Vagina (tissue), 2 donors: Measurements from ENCODE around the gene PRKCE. TPM values are rescaled to one million over a fixed set of nuclear protein-coding genes. Genes with fewer than 3 reads are reported as not detected.

Experiments used
- DNase-seq, 2 donors: peaks; one replicate each; pipeline ENCODE4 v3.0.0-alpha.2; 2017; ENCODE audit errors: extremely low spot score in 2 of 2
- H3K27ac ChIP-seq: fragments of 200-600 bp; sonication (generic); one replicate; pipeline ENCODE4 v1.5.1; 2019
- H3K27me3 ChIP-seq: fragments of 200-600 bp; sonication (generic); one replicate; pipeline ENCODE4 v1.5.1; 2019
- H3K36me3 ChIP-seq, 2 donors: fragments of 200-600 bp; sonication (generic); one replicate each; pipeline ENCODE4 v1.5.1; 2017 to 2019
- H3K4me1 ChIP-seq: fragments of 200-600 bp; sonication (generic); one replicate; pipeline ENCODE4 v1.5.1; 2019
- H3K4me3 ChIP-seq, 2 donors: fragments of 200-600 bp; sonication (generic); 1 replicate in 1 of 2; 2 replicates in 1 of 2; pipeline ENCODE4 v1.5.1; 2016 to 2019
- H3K9me3 ChIP-seq: fragments of 200-600 bp; sonication (generic); one replicate; pipeline ENCODE4 v1.5.1; 2019
- POLR2A ChIP-seq, 2 donors: fragments of 450-650 bp; IDR thresholded peaks; one replicate each; pipeline ENCODE4 v1.6.1; 2017; ENCODE audit warnings: antibody characterized with exemption in 2 of 2, mild to moderate bottlenecking in 2 of 2, moderate library complexity in 2 of 2
- POLR2AphosphoS5 ChIP-seq, 2 donors: sonication (generic); formaldehyde crosslinking; IDR thresholded peaks; one replicate each; pipeline ENCODE4 v1.9.0; 2017; ENCODE audit warnings: antibody characterized with exemption in 2 of 2, mild to moderate bottlenecking in 2 of 2, low read depth in 1 of 2; ENCODE audit not compliant: insufficient read depth in 1 of 2
- intact Hi-C: fragments of 100-400 bp; cut with DNase I; formaldehyde crosslinking; loops from one replicate; pipeline ENCODE4 v1.15.1; 2023
- total RNA-seq: library from RNA; depleted of rRNA; stranded (reverse); fragments of >200 nt; gene quantifications from one replicate; pipeline ENCODE4 v1.2.3, GENCODE V29; 2016
- TF ChIP-seq, protein P1 (sequence below), 3 experiments: fragments of 450-650 bp in 2 of 3; fragments of 200-600 bp in 1 of 3; sonication (generic) in 1 of 3; IDR thresholded peaks; one replicate each; pipeline ENCODE4 v1.5.1; 2017 to 2019; ENCODE audit warnings: antibody characterized with exemption in 3 of 3, mild to moderate bottlenecking in 2 of 3, moderate library complexity in 2 of 3

PRKCE gene
- total RNA-seq, 1 donor from 2014 or later, result 11.8 TPM

DNA sequence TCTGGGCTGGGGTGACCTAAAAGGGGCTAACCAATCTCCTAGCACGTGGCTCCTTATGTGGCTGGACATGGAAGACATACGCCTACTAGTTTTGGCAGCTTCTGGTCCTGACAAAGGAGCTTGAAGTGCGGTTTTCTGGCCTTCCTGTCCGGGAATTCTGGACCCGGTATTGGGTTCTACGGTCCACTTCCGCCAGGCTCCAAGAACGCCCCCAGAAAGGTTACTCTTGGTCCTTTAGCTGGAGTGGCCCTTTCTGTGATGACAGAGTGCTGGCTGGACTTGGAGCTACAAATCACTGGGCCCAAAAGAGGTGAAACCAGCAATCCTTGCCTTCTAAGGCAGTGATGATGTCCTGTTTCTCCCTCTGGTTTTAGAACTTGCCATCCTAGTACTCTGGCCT, 481.5 kb downstream of the PRKCE start:
- Histone ChIP-seq H3K9me3 (no peaks in the 10 kb centered on the region), H3K4me1 (peaks cover 24% of the 10 kb centered on the region), H3K36me3 (no peaks in the 10 kb centered on the region), H3K27me3 (no peaks in the 10 kb centered on the region), H3K4me3 (no peak overlapping the region), H3K27ac (no peak overlapping the region)
- TF ChIP-seq POLR2AphosphoS5 (IDR thresholded peaks at IDR 0.05; ENCODE audit: insufficient read depth in 1 of 2, low read depth in 1 of 2) (no peak), POLR2A (IDR thresholded peaks at IDR 0.05) (no peak)
- TF ChIP-seq, protein P1, sequence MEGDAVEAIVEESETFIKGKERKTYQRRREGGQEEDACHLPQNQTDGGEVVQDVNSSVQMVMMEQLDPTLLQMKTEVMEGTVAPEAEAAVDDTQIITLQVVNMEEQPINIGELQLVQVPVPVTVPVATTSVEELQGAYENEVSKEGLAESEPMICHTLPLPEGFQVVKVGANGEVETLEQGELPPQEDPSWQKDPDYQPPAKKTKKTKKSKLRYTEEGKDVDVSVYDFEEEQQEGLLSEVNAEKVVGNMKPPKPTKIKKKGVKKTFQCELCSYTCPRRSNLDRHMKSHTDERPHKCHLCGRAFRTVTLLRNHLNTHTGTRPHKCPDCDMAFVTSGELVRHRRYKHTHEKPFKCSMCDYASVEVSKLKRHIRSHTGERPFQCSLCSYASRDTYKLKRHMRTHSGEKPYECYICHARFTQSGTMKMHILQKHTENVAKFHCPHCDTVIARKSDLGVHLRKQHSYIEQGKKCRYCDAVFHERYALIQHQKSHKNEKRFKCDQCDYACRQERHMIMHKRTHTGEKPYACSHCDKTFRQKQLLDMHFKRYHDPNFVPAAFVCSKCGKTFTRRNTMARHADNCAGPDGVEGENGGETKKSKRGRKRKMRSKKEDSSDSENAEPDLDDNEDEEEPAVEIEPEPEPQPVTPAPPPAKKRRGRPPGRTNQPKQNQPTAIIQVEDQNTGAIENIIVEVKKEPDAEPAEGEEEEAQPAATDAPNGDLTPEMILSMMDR (IDR thresholded peaks at IDR 0.05), result no peak
- no peak for DNase-seq
- intact Hi-C loops, result no loop called here

DNA sequence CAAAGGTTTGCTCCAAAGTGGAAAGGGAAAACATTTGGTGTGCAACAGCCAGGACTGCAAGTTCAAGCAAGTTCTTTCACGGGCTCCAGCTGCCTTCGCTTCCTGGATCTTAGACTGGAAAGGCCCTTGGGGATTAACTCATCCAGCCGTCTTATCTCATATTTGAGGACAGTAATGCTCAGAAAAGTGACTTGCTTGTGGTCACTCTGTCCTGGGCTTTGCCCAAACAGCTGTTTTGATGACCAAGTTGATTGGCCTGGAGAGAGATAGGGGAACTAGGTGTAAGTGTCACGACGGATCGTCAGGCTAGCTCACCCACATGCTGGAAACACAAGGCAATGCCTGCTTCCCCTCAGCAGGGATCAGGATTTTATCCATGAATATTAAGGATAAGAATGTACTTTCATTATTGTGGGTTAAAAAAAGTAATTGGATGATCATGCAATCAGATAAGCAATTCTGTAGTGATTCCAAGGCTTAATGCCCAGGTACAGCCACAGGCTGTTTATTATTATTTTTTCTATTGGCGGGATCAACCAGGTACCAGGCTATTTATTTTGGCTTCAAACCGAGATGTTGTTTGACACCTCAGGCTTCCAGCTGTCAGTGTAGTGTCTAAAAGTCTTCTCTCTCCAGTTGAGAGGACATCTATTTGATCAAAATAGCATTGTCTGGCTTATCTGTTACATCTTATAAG, 483.2 kb downstream of the PRKCE start:
- Histone ChIP-seq H3K4me1 (peaks cover 24% of the 10 kb centered on the region), H3K4me3 (no peak overlapping the region), H3K36me3 (no peaks in the 10 kb centered on the region), H3K27ac (peak overlapping the region; percentile 55), H3K27me3 (no peaks in the 10 kb centered on the region), H3K9me3 (no peaks in the 10 kb centered on the region)
- peak in 1 of 2 donors; percentile 53 for TF ChIP-seq POLR2AphosphoS5 (IDR thresholded peaks at IDR 0.05; ENCODE audit: insufficient read depth in 1 of 2, low read depth in 1 of 2)
- TF ChIP-seq, protein P1 (IDR thresholded peaks at IDR 0.05), result no peak
- intact Hi-C loops, result no loop called here
- no peak for DNase-seq

DNA sequence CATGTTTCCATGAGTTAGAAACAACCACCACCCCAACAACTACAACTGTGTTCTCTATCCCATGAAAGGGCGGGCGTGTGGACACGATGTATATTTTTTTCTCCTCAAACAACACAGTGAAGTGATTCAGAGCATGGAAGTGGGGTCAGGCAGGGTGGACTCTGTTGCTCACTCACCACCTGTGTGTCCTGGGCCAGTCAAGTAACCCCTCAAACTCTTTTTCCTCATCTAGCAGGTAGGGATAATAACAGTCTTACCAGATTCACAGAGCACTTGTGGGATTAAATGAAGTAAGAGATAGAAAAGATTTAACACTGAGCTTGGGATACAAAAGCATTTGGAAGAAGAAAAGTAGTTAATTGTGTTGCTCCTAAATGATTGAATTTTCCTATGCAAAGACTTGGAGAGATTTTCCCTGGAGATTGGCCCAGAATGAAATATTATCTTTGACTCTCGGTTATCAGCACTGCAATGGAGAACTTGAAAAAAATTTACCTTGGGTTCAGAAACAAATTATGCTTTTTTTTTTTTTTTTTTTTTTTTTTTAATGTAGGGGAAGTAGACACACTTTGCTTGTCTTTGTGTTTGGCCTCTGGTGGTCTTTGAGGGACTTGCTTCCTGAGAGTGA, 483.9 kb downstream of the PRKCE start:
- Histone ChIP-seq H3K27me3 (no peaks in the 10 kb centered on the region), H3K9me3 (no peaks in the 10 kb centered on the region), H3K36me3 (no peaks in the 10 kb centered on the region), H3K4me1 (peaks cover 24% of the 10 kb centered on the region), H3K27ac (no peak overlapping the region), H3K4me3 (no peak overlapping the region)
- no peak for DNase-seq
- intact Hi-C loops, result no loop called here
- TF ChIP-seq, protein P1 (IDR thresholded peaks at IDR 0.05), result no peak
- TF ChIP-seq POLR2AphosphoS5 (IDR thresholded peaks at IDR 0.05; ENCODE audit: insufficient read depth in 1 of 2, low read depth in 1 of 2) (no peak), POLR2A (IDR thresholded peaks at IDR 0.05) (no peak)

DNA sequence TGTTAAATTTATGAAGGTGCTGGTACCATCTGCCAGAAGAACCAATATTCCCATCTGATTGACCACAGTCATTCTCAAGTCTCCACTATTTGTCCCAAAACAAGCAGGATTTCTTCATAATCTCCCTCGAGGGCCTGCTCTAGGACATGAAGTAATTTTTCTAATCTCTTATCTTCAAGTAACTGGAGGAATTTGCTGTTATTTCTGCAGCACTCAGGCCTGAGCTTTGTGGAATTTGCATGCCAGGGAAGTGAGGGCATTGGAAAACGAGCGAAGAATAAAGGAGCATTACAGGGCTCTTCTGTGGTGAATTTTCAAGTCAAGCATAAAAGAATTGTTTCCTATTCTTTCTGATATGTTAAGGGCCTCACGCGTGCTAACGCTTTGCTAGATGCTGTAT, 484.5 kb downstream of the PRKCE start:
- intact Hi-C loops, result no loop called here
- no peak overlapping the region for H3K27ac ChIP-seq
- H3K9me3 ChIP-seq, result no peaks in the 10 kb centered on the region
- no peak overlapping the region for H3K4me3 ChIP-seq
- H3K36me3 ChIP-seq, result no peaks in the 10 kb centered on the region
- no peaks in the 10 kb centered on the region for H3K27me3 ChIP-seq
- peaks cover 24% of the 10 kb centered on the region for H3K4me1 ChIP-seq
- TF ChIP-seq, protein P1 (IDR thresholded peaks at IDR 0.05), result no peak
- no peak for TF ChIP-seq POLR2A (IDR thresholded peaks at IDR 0.05)
- TF ChIP-seq POLR2AphosphoS5 (IDR thresholded peaks at IDR 0.05; ENCODE audit: insufficient read depth in 1 of 2, low read depth in 1 of 2), result no peak
- DNase-seq, result no peak

DNA sequence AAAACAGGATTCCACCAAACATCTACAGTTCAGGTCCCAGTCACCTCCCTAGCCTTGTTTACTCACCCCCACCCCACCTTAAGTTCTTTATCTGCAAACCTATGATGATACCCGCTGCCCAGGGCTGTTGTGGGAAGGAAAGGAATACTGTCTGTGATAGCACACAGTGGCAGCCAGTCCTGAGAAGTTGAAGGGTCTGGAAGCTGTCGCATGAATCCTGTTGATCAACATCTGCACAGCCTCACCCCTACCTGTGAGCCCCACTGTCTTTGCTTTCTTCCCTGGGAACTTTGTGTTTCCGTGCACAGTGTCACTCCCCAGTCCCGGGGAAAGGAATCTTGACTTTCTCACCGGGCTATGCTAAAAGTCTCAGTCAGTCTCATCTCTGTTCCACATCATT, 485.0 kb downstream of the PRKCE start:
- no peaks in the 10 kb centered on the region for H3K36me3 ChIP-seq
- intact Hi-C loops, result no loop called here
- no peaks in the 10 kb centered on the region for H3K9me3 ChIP-seq
- H3K27me3 ChIP-seq, result no peaks in the 10 kb centered on the region
- H3K4me1 ChIP-seq, result peaks cover 24% of the 10 kb centered on the region
- no peak overlapping the region for H3K27ac ChIP-seq
- no peak for DNase-seq
- no peak overlapping the region for H3K4me3 ChIP-seq
- TF ChIP-seq POLR2A (IDR thresholded peaks at IDR 0.05) (no peak), POLR2AphosphoS5 (IDR thresholded peaks at IDR 0.05; ENCODE audit: insufficient read depth in 1 of 2, low read depth in 1 of 2) (no peak)
- TF ChIP-seq, protein P1 (IDR thresholded peaks at IDR 0.05), result no peak
